Measurements from ENCODE around the gene PIN1.

PIN1 gene

DNA sequence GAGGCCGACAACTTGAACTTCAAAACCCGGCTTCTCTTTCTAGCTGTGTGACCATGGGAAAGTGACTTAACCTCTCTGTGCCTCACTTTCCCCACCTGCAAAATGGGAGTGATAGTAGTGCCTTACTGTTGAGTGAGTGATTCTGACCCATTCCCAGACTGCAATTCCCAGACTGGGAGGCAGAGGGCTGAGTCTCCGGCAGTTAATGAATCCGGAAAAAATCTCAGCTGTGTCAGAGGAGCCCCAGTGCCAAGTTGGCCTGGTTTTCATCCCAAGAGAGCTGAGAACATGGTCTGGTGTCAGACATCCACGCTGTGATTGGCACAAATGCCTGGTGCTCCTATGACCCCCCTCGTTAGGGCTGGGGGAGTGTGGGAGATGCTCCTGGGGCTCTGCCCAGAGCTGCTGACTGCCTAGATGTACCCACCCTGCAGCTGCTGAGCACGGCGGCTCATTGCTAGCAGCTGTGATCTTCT lies 50.0 kb downstream of the PIN1 start:
- DNase-seq (ENCODE audit: low read depth, low spot score) = no peak

DNA sequence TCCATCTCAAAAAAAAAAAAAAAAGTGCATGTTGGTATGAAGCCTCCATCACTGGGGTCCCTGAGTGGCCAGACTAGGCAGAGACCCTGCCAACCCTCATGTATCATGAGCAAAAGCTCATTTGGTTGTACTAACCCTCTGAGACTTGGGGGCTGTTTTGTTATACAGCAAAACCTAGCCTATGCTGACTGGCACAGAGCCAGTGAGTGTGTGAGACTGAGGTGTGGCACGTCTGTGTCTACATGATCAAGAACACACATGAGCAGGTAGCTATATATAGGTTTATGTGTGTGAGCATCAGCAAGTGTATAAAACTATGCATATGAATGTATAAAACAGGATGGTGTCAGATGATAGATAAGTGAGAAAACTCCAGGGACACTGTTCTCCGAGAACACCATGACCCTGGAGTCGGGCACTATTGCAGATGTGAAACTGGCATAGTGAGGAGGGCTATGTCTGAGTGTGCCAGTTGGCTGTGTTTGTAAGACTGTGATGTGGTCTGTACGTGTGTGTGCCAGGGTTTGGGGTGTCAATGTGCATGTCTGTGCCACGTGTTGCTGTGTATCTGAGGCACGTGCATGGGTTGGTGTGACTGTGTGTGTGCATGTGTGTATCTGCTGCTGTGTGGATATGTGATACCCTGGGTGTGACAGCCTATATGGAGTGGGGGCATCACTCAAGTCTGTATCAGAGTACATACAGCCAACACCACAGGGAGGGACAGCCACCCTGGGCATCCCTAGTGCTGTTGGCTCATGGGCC lies 56.7 kb downstream of the PIN1 start:
- DNase-seq (ENCODE audit: low read depth, low spot score) = no peak
